HEK293T (cell line): ENCODE data around the gene HDLBP.

Experiments
- BHLHE40 ChIP-seq: fragments of 450-650 bp; IDR thresholded peaks from 2 replicates; pipeline ENCODE4 v1.6.1; 2016; ENCODE audit warnings: mild to moderate bottlenecking, moderate library complexity, borderline replicate concordance
- CTBP1 ChIP-seq: fragments of 450-650 bp; IDR thresholded peaks from 2 replicates; pipeline ENCODE4 v1.6.1; 2016; ENCODE audit warnings: borderline replicate concordance
- ELF4 ChIP-seq: fragments of 450-650 bp; IDR thresholded peaks from 2 replicates; pipeline ENCODE4 v1.6.1; 2017; ENCODE audit warnings: antibody characterized with exemption
- FOXK2 ChIP-seq: fragments of 450-650 bp; IDR thresholded peaks from 2 replicates; pipeline ENCODE4 v1.6.1; 2016; ENCODE audit warnings: mild to moderate bottlenecking
- FOXM1 ChIP-seq: fragments of 450-650 bp; IDR thresholded peaks from 2 replicates; pipeline ENCODE4 v1.6.1; 2017; ENCODE audit warnings: mild to moderate bottlenecking, borderline replicate concordance
- HDGF ChIP-seq: fragments of 450-650 bp; IDR thresholded peaks from 2 replicates; pipeline ENCODE4 v1.6.1; 2017; ENCODE audit warnings: antibody characterized with exemption, borderline replicate concordance
- LEF1 ChIP-seq: fragments of 450-650 bp; IDR thresholded peaks from 2 replicates; pipeline ENCODE4 v1.6.1; 2017; ENCODE audit warnings: mild to moderate bottlenecking, borderline replicate concordance
- NFRKB ChIP-seq: fragments of 450-650 bp; IDR thresholded peaks from 2 replicates; pipeline ENCODE4 v1.6.1; 2016; ENCODE audit warnings: mild to moderate bottlenecking, moderate library complexity
- PKNOX1 ChIP-seq: fragments of 450-650 bp; IDR thresholded peaks from 2 replicates; pipeline ENCODE4 v1.6.1; 2016
- SP1 ChIP-seq: fragments of 450-650 bp; IDR thresholded peaks from 2 replicates; pipeline ENCODE4 v1.6.1; 2017
- SUZ12 ChIP-seq: fragments of 450-650 bp; IDR thresholded peaks from 2 replicates; pipeline ENCODE4 v1.6.1; 2016; ENCODE audit warnings: mild to moderate bottlenecking
- TARDBP ChIP-seq: fragments of 450-650 bp; IDR thresholded peaks from 2 replicates; pipeline ENCODE4 v1.6.1; 2016

GRCh38 chr2:241215421-241215820 is 100.1 kb downstream of the HDLBP start:
- no peak for TF ChIP-seq SP1
- no peak for TF ChIP-seq HDGF
- no peak for TF ChIP-seq PKNOX1
- no peak for TF ChIP-seq FOXK2
- TF ChIP-seq SUZ12: no peak
- no peak for TF ChIP-seq ELF4
- no peak for TF ChIP-seq NFRKB
- TF ChIP-seq FOXM1: no peak
- TF ChIP-seq BHLHE40: no peak
- TF ChIP-seq CTBP1: no peak
- TF ChIP-seq LEF1: no peak
- TF ChIP-seq TARDBP: no peak
